HCT116 (cell line): ENCODE results near the gene COPG1. TPM values are rescaled to one million over a fixed set of nuclear protein-coding genes. Genes with fewer than 3 reads are reported as not detected.

Source experiments
- ATAC-seq: fragments of 200-7000 bp; cut with Tn5 transposase; 2 replicates; pipeline ENCODE4 v1.9.1; 2020; ENCODE audit warnings: mild to moderate bottlenecking, moderate library complexity
- BruUV-seq: library from RNA; stranded (reverse); fragments of 400-500 nt; replicated peaks from 2 replicates; lab custom pipeline; 2021; lab: Mats Ljungman, UMichigan
- CTCF ChIA-PET: fragments of 300-600 bp; sonication (Branson Sonifier 250); formaldehyde crosslinking; loops from one replicate; lab custom pipeline; 2021; ENCODE audit warnings: antibody characterized with exemption; lab: Charles Lee
- POLR2A ChIA-PET: fragments of 300-600, 350-600 bp; sonication (Branson Sonifier 250); formaldehyde crosslinking; loops from one replicate; lab custom pipeline; 2021; ENCODE audit warnings: antibody characterized with exemption; lab: Charles Lee
- RAD21 ChIA-PET, 2 experiments: fragments of 300-600 bp; sonication (Branson Sonifier 250); formaldehyde crosslinking; loops; one replicate each; lab custom pipeline; 2023; ENCODE audit warnings: low total read pairs in 2 of 2; ENCODE audit not compliant: uncharacterized antibody in 2 of 2, unreplicated experiment in 2 of 2, low non-redundant PET in 1 of 2; lab: Charles Lee
- DNase-seq: peaks from one replicate; pipeline ENCODE4 v3.0.0-alpha.2; 2010; ENCODE audit warnings: low read depth, low spot score
- H2AFZ ChIP-seq: fragments of 200-600 bp; shearing (Covaris generic), sonication (generic); 2 replicates; pipeline ENCODE4 v1.6.1; 2017; ENCODE audit warnings: low read depth, mixed run types, mixed read lengths, antibody characterized with exemption, low read length; ENCODE audit not compliant: poor library complexity, severe bottlenecking
- H3K27ac ChIP-seq: 2 replicates; pipeline ENCODE4 v1.5.1; 2012; ENCODE audit warnings: low read depth, low read length
- H3K27me3 ChIP-seq: fragments of 200-600 bp; sonication (generic); 2 replicates; pipeline ENCODE4 v1.6.1; 2016; ENCODE audit warnings: mixed run types, low read length, mixed read lengths; ENCODE audit not compliant: insufficient read depth
- H3K36me3 ChIP-seq, 2 experiments: fragments of 200-500 bp in 1 of 2; fragments of 200-600 bp in 1 of 2; sonication (Bioruptor generic) in 1 of 2; sonication (generic) in 1 of 2; 2 replicates each; pipeline versions ENCODE4 v1.5.1 to v1.6.1; 2014 to 2016; ENCODE audit warnings: low read length in 2 of 2, inconsistent platforms in 1 of 2, mixed read lengths in 1 of 2, mixed run types in 1 of 2; ENCODE audit not compliant: insufficient read depth in 2 of 2, control insufficient read depth in 1 of 2
- H3K4me1 ChIP-seq, 2 experiments: fragments of 200-600 bp in 1 of 2; sonication (generic) in 1 of 2; 2 replicates each; pipeline versions ENCODE4 v1.5.1 to v1.6.1; 2012 to 2017; ENCODE audit warnings: low read length in 2 of 2, inconsistent platforms in 1 of 2, mild to moderate bottlenecking in 1 of 2, mixed read lengths in 1 of 2, mixed run types in 1 of 2, moderate library complexity in 1 of 2; ENCODE audit not compliant: insufficient read depth in 2 of 2, control insufficient read depth in 1 of 2
- H3K4me2 ChIP-seq: fragments of 200-600 bp; sonication (generic); 2 replicates; pipeline ENCODE4 v1.6.1; 2017; ENCODE audit warnings: mixed run types, low read length, mixed read lengths
- H3K4me3 ChIP-seq, 2 experiments: fragments of 200-600 bp in 1 of 2; sonication (generic) in 1 of 2; replicated peaks in 1 of 2; 2 replicates each; pipeline ENCODE4 v1.5.1; 2011 to 2016; ENCODE audit warnings: low read length in 2 of 2, control low read depth in 1 of 2, low read depth in 1 of 2, mild to moderate bottlenecking in 1 of 2, mixed read lengths in 1 of 2, mixed run types in 1 of 2
- H3K79me2 ChIP-seq: fragments of 200-600 bp; sonication (generic); 2 replicates; pipeline ENCODE4 v1.6.1; 2017; ENCODE audit warnings: mild to moderate bottlenecking, mixed run types, low read length, moderate library complexity, mixed read lengths; ENCODE audit not compliant: insufficient read depth
- H3K9ac ChIP-seq: fragments of 200-600 bp; sonication (generic); 2 replicates; pipeline ENCODE4 v1.6.1; 2016; ENCODE audit warnings: low read length, mixed read lengths
- H3K9me2 ChIP-seq: fragments of 200-600 bp; sonication (generic), shearing (Covaris generic); 2 replicates; pipeline ENCODE4 v1.6.1; 2017; ENCODE audit warnings: mixed run types, mild to moderate bottlenecking, moderate library complexity; ENCODE audit not compliant: insufficient read depth
- H3K9me3 ChIP-seq, 2 experiments: fragments of 200-500 bp in 1 of 2; fragments of 200-600 bp in 1 of 2; sonication (Bioruptor generic) in 1 of 2; sonication (generic) in 1 of 2; 2 replicates each; pipeline ENCODE4 v1.6.1; 2014 to 2017; ENCODE audit warnings: low read length in 2 of 2, mixed read lengths in 2 of 2, inconsistent platforms in 1 of 2, low read depth in 1 of 2, mild to moderate bottlenecking in 1 of 2, mixed run types in 1 of 2, moderate library complexity in 1 of 2; ENCODE audit not compliant: control insufficient read depth in 1 of 2, insufficient read depth in 1 of 2
- H4K20me1 ChIP-seq: fragments of 200-600 bp; sonication (generic), shearing (Covaris generic); 2 replicates; pipeline ENCODE4 v1.6.1; 2017; ENCODE audit warnings: mixed run types, mild to moderate bottlenecking, moderate library complexity; ENCODE audit not compliant: insufficient read depth
- CBX3 ChIP-seq: IDR thresholded peaks from 2 replicates; pipeline ENCODE4 v1.6.1; 2012; ENCODE audit warnings: low read depth
- CEBPB ChIP-seq: IDR thresholded peaks from 2 replicates; pipeline ENCODE4 v1.6.1; 2012; ENCODE audit warnings: low read depth
- EGR1 ChIP-seq: IDR thresholded peaks from 2 replicates; pipeline ENCODE4 v1.6.1; 2012; ENCODE audit warnings: low read depth
- ELF1 ChIP-seq: IDR thresholded peaks from 2 replicates; pipeline ENCODE4 v1.6.1; 2012; ENCODE audit warnings: low read depth, borderline replicate concordance
- EZH2 ChIP-seq: fragments of 200-600 bp; sonication (generic); IDR thresholded peaks from 2 replicates; pipeline ENCODE4 v1.6.1; 2017; ENCODE audit warnings: antibody characterized with exemption, mixed run types
- FOSL1 ChIP-seq: IDR thresholded peaks from 2 replicates; pipeline ENCODE4 v1.6.1; 2012; ENCODE audit warnings: low read depth
- JUND ChIP-seq: IDR thresholded peaks from 2 replicates; pipeline ENCODE4 v1.6.1; 2012
- MAX ChIP-seq: IDR thresholded peaks from 2 replicates; pipeline ENCODE4 v1.6.1; 2012
- POLR2A ChIP-seq: IDR thresholded peaks from 2 replicates; pipeline ENCODE4 v1.7.0; 2011; ENCODE audit warnings: borderline replicate concordance; ENCODE audit not compliant: insufficient read depth, insufficient read length; ENCODE audit errors: extremely low read depth
- RAD21 ChIP-seq: IDR thresholded peaks from 2 replicates; pipeline ENCODE4 v1.6.1; 2012; ENCODE audit warnings: low read depth, mild to moderate bottlenecking
- SIN3A ChIP-seq: IDR thresholded peaks from 2 replicates; pipeline ENCODE4 v1.6.1; 2012; ENCODE audit warnings: low read depth
- SP1 ChIP-seq: IDR thresholded peaks from 2 replicates; pipeline ENCODE4 v1.6.1; 2012; ENCODE audit warnings: low read depth
- SRF ChIP-seq: IDR thresholded peaks from 2 replicates; pipeline ENCODE4 v1.6.1; 2012; ENCODE audit warnings: low read depth
- TCF7L2 ChIP-seq: IDR thresholded peaks from 2 replicates; pipeline ENCODE4 v1.7.0; 2011; ENCODE audit warnings: borderline replicate concordance, inconsistent platforms; ENCODE audit not compliant: insufficient read depth, insufficient read length; ENCODE audit errors: extremely low read depth
- YY1 ChIP-seq: IDR thresholded peaks from 2 replicates; pipeline ENCODE4 v1.6.1; 2011; ENCODE audit warnings: low read length, low read depth, moderate library complexity, mild to moderate bottlenecking; ENCODE audit not compliant: insufficient replicate concordance; ENCODE audit errors: extremely low read depth
- ZBTB33 ChIP-seq: IDR thresholded peaks from 2 replicates; pipeline ENCODE4 v1.6.1; 2011; ENCODE audit warnings: mild to moderate bottlenecking, low read length, moderate library complexity; ENCODE audit not compliant: insufficient replicate concordance; ENCODE audit errors: extremely low read depth
- ZNF274 ChIP-seq: fragments of 200-500 bp; sonication (Bioruptor generic); IDR thresholded peaks from 2 replicates; pipeline ENCODE4 v1.6.1; 2014; ENCODE audit warnings: mild to moderate bottlenecking, low read depth, low read length, inconsistent platforms
- intact Hi-C: fragments of 100-400 bp; cut with micrococcal nuclease; formaldehyde crosslinking; loops from 2 replicates; pipeline ENCODE4 v1.10.0; 2022
- total RNA-seq: library from RNA; stranded (reverse); gene quantifications from one replicate; pipeline ENCODE4 v1.2.1, GENCODE V29; 2021; ENCODE audit not compliant: unreplicated experiment
- TF ChIP-seq, protein P1 (sequence below): IDR thresholded peaks from 2 replicates; pipeline ENCODE4 v1.6.1; 2012
- TF ChIP-seq, protein P2 (sequence below): IDR thresholded peaks from 2 replicates; pipeline ENCODE4 v1.6.1; 2012; ENCODE audit warnings: low read depth

The COPG1 gene
- total RNA-seq, 1 experiment from 2014 or later = 182 TPM

DNA sequence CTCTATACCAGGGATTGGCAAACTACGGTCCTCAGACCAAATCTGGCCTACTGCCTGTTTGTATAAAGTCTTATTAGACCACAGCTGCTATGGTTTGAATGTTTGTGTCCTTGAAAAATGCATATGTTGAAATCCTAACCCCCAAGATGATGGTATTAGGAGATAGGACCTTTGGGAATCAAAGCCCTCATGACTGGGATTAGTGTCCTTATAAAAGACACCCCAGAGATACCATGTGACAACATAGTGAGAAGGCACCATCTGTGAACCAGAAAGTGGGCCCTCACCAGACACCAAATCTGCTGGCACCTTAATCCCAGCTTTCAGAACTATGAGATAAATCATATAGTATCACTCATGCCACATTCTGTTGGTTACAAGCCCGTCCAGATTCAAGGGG lies 36.7 kb downstream of the COPG1 start (continued):
- TF ChIP-seq JUND (no peak), RAD21 (no peak), CBX3 (no peak), SRF (no peak), EGR1 (no peak), FOSL1 (no peak)
- TF ChIP-seq, protein P1, sequence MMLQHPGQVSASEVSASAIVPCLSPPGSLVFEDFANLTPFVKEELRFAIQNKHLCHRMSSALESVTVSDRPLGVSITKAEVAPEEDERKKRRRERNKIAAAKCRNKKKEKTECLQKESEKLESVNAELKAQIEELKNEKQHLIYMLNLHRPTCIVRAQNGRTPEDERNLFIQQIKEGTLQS = no peak

- ATAC-seq (no peak), DNase-seq (no peak)
- POLR2A ChIA-PET = no interaction called here
- H3K4me2 ChIP-seq = no peak overlapping the region
- no peaks in the 10 kb centered on the region for H3K9me2 ChIP-seq
- no peaks in the 10 kb centered on the region for H3K27me3 ChIP-seq
- H3K4me1 ChIP-seq = no peaks in the 10 kb centered on the region
- no peaks in the 10 kb centered on the region for H4K20me1 ChIP-seq
- H3K79me2 ChIP-seq = peaks cover 17% of the 10 kb centered on the region; the same call in 1 of the 2 replicates
- H3K9ac ChIP-seq = no peak overlapping the region
- CTCF ChIA-PET = no interaction called here
- RAD21 ChIA-PET = no interaction called here
- H3K4me3 ChIP-seq = no peak overlapping the region
- no TSS peak for BruUV-seq
- H3K36me3 ChIP-seq = peaks cover 26 to 27% of the 10 kb centered on the region in 2 experiments; a peak in 3 of 4 replicates
- H3K27ac ChIP-seq = no peak overlapping the region
- H3K9me3 ChIP-seq = no peaks in the 10 kb centered on the region
- no peak overlapping the region for H2AFZ ChIP-seq
- intact Hi-C loops = no loop called here
- TF ChIP-seq SP1 (no peak), EZH2 (no peak), TCF7L2 (no peak), CEBPB (no peak), POLR2A (no peak), FOSL1 (no peak), ELF1 (no peak), YY1 (no peak), ZNF274 (no peak), SIN3A (no peak), ZBTB33 (no peak), SRF (no peak), MAX (no peak)
- TF ChIP-seq, protein P2, sequence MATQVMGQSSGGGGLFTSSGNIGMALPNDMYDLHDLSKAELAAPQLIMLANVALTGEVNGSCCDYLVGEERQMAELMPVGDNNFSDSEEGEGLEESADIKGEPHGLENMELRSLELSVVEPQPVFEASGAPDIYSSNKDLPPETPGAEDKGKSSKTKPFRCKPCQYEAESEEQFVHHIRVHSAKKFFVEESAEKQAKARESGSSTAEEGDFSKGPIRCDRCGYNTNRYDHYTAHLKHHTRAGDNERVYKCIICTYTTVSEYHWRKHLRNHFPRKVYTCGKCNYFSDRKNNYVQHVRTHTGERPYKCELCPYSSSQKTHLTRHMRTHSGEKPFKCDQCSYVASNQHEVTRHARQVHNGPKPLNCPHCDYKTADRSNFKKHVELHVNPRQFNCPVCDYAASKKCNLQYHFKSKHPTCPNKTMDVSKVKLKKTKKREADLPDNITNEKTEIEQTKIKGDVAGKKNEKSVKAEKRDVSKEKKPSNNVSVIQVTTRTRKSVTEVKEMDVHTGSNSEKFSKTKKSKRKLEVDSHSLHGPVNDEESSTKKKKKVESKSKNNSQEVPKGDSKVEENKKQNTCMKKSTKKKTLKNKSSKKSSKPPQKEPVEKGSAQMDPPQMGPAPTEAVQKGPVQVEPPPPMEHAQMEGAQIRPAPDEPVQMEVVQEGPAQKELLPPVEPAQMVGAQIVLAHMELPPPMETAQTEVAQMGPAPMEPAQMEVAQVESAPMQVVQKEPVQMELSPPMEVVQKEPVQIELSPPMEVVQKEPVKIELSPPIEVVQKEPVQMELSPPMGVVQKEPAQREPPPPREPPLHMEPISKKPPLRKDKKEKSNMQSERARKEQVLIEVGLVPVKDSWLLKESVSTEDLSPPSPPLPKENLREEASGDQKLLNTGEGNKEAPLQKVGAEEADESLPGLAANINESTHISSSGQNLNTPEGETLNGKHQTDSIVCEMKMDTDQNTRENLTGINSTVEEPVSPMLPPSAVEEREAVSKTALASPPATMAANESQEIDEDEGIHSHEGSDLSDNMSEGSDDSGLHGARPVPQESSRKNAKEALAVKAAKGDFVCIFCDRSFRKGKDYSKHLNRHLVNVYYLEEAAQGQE = no peak
- TF ChIP-seq, protein P1 = no peak
Measured at GRCh38 chr3:129288446-129288845, 39.0 kb downstream of the COPG1 start.
